ENCODE data around the gene ZDHHC11. TPM values are rescaled to one million over a fixed set of nuclear protein-coding genes. Genes with fewer than 3 reads are reported as not detected.
"Not testable (repeated sequence)": the region's sequence is repeated elsewhere in the genome, so short reads cannot be mapped to it uniquely, and the experiment has no call there.

ZDHHC11 gene
- total RNA-seq, 1 experiment from 2014 or later, result 7.7 TPM

- Histone ChIP-seq H3K36me3 (replicated peaks; ENCODE audit: control insufficient read depth, insufficient read depth, low read length) (no peaks in the 10 kb centered on the region), H3K4me3 (ENCODE audit: insufficient read depth, low read depth, low read length) (no peak overlapping the region), H3K27me3 (ENCODE audit: control insufficient read depth, insufficient read depth, low read length) (no peaks in the 10 kb centered on the region)
- DNase-seq, result peak; percentile 46
Measured at GRCh38 chr5:766666-767431, 83.9 kb downstream of the ZDHHC11 start.

GRCh38 chr5:765948-766631 is 84.7 kb downstream of the ZDHHC11 start:
- no peaks in the 10 kb centered on the region for H3K27me3 ChIP-seq (ENCODE audit: control insufficient read depth, insufficient read depth, low read length)
- H3K4me3 ChIP-seq (ENCODE audit: insufficient read depth, low read depth, low read length), result no peak overlapping the region
- DNase-seq, result peak; percentile 47
- no peaks in the 10 kb centered on the region for H3K36me3 ChIP-seq (replicated peaks; ENCODE audit: control insufficient read depth, insufficient read depth, low read length)

GRCh38 chr5:763998-764781 is 86.6 kb downstream of the ZDHHC11 start:
- Histone ChIP-seq H3K36me3 (replicated peaks; ENCODE audit: control insufficient read depth, insufficient read depth, low read length) (no peaks in the 10 kb centered on the region), H3K4me3 (ENCODE audit: insufficient read depth, low read depth, low read length) (no peak overlapping the region), H3K27me3 (ENCODE audit: control insufficient read depth, insufficient read depth, low read length) (no peaks in the 10 kb centered on the region)
- DNase-seq, result peak; percentile 42

GRCh38 chr5:763397-763796 is 87.4 kb downstream of the ZDHHC11 start:
- Histone ChIP-seq H3K4me3 (ENCODE audit: insufficient read depth, low read depth, low read length) (no peak overlapping the region), H3K36me3 (replicated peaks; ENCODE audit: control insufficient read depth, insufficient read depth, low read length) (no peaks in the 10 kb centered on the region), H3K27me3 (ENCODE audit: control insufficient read depth, insufficient read depth, low read length) (no peaks in the 10 kb centered on the region)
- peak; percentile 42 for DNase-seq

GRCh38 chr5:762996-763395 is 87.8 kb downstream of the ZDHHC11 start:
- DNase-seq; H3K36me3 ChIP-seq (replicated peaks; ENCODE audit: control insufficient read depth, insufficient read depth, low read length); H3K27me3 ChIP-seq (ENCODE audit: control insufficient read depth, insufficient read depth, low read length); H3K4me3 ChIP-seq (ENCODE audit: insufficient read depth, low read depth, low read length): not testable (repeated sequence)

GRCh38 chr5:761854-762710 is 88.7 kb downstream of the ZDHHC11 start:
- Histone ChIP-seq H3K36me3 (replicated peaks; ENCODE audit: control insufficient read depth, insufficient read depth, low read length) (no peaks in the 10 kb centered on the region), H3K4me3 (ENCODE audit: insufficient read depth, low read depth, low read length) (no peak overlapping the region), H3K27me3 (ENCODE audit: control insufficient read depth, insufficient read depth, low read length) (no peaks in the 10 kb centered on the region)
- peak; percentile 45 for DNase-seq

GRCh38 chr5:761059-761771 is 89.6 kb downstream of the ZDHHC11 start:
- DNase-seq, result peak; percentile 39
- Histone ChIP-seq H3K27me3 (ENCODE audit: control insufficient read depth, insufficient read depth, low read length) (no peaks in the 10 kb centered on the region), H3K4me3 (ENCODE audit: insufficient read depth, low read depth, low read length) (no peak overlapping the region), H3K36me3 (replicated peaks; ENCODE audit: control insufficient read depth, insufficient read depth, low read length) (no peaks in the 10 kb centered on the region)

- H3K27me3 ChIP-seq (ENCODE audit: control insufficient read depth, insufficient read depth, low read length), result no peaks in the 10 kb centered on the region
- no peaks in the 10 kb centered on the region for H3K36me3 ChIP-seq (replicated peaks; ENCODE audit: control insufficient read depth, insufficient read depth, low read length)
- no peak overlapping the region for H3K4me3 ChIP-seq (ENCODE audit: insufficient read depth, low read depth, low read length)
- DNase-seq, result peak; percentile 49
Measured at GRCh38 chr5:760363-761058, 90.3 kb downstream of the ZDHHC11 start.

GRCh38 chr5:759781-760362 is 90.9 kb downstream of the ZDHHC11 start:
- Histone ChIP-seq H3K4me3 (ENCODE audit: insufficient read depth, low read depth, low read length) (no peak overlapping the region), H3K36me3 (replicated peaks; ENCODE audit: control insufficient read depth, insufficient read depth, low read length) (no peaks in the 10 kb centered on the region), H3K27me3 (ENCODE audit: control insufficient read depth, insufficient read depth, low read length) (no peaks in the 10 kb centered on the region)
- DNase-seq, result peak; percentile 55

- H3K4me3 ChIP-seq (ENCODE audit: insufficient read depth, low read depth, low read length), result no peak overlapping the region
- no peaks in the 10 kb centered on the region for H3K36me3 ChIP-seq (replicated peaks; ENCODE audit: control insufficient read depth, insufficient read depth, low read length)
- H3K27me3 ChIP-seq (ENCODE audit: control insufficient read depth, insufficient read depth, low read length), result no peaks in the 10 kb centered on the region
- DNase-seq, result peak; percentile 65
Measured at GRCh38 chr5:759111-759751, 91.6 kb downstream of the ZDHHC11 start.

GRCh38 chr5:758698-759053 is 92.1 kb downstream of the ZDHHC11 start:
- peak; percentile 46 for DNase-seq
- H3K4me3 ChIP-seq (ENCODE audit: insufficient read depth, low read depth, low read length), result no peak overlapping the region
- H3K36me3 ChIP-seq (replicated peaks; ENCODE audit: control insufficient read depth, insufficient read depth, low read length), result no peaks in the 10 kb centered on the region
- H3K27me3 ChIP-seq (ENCODE audit: control insufficient read depth, insufficient read depth, low read length), result no peaks in the 10 kb centered on the region

GRCh38 chr5:757931-758697 is 92.7 kb downstream of the ZDHHC11 start:
- H3K36me3 ChIP-seq (replicated peaks; ENCODE audit: control insufficient read depth, insufficient read depth, low read length), result no peaks in the 10 kb centered on the region
- no peaks in the 10 kb centered on the region for H3K27me3 ChIP-seq (ENCODE audit: control insufficient read depth, insufficient read depth, low read length)
- peak; percentile 68 for DNase-seq
- H3K4me3 ChIP-seq (ENCODE audit: insufficient read depth, low read depth, low read length), result no peak overlapping the region

Measured in H7 (cell line).